Measurements from ENCODE around the gene TREX2. TPM values are rescaled to one million over a fixed set of nuclear protein-coding genes. Genes with fewer than 3 reads are reported as not detected.

TREX2 gene
- total and polyA plus RNA-seq, 2 of the 8 experiments (the other 6 are each of a cell fraction or from before 2014, with no cell fraction given): 0.71 to 0.80 TPM

- no peak for TF ChIP-seq ATF2 (IDR thresholded peaks at IDR 0.05; ENCODE audit: low read length)
- TF ChIP-seq NRF1 (IDR thresholded peaks at IDR 0.05; ENCODE audit: low read depth, low read length): no peak
Measured at GRCh38 chrX:153481043-153481442, 35.2 kb upstream of the TREX2 start (continued).

All from H1 (cell line).